Body of pancreas (tissue), 4 donors: ENCODE results near the gene MELTF.

Experiments
- CTCF ChIP-seq, 7 experiments: fragments of 450-650 bp in 4 of 7; fragments of 200-600 bp in 3 of 7; sonication (generic) in 3 of 7; IDR thresholded peaks; one replicate each; pipeline ENCODE4 v1.5.1; 2016 to 2019; ENCODE audit warnings: antibody characterized with exemption in 7 of 7
- POLR2A ChIP-seq, 3 donors: fragments of 450-650 bp; IDR thresholded peaks; one replicate each; pipeline ENCODE4 v1.6.1; 2016; ENCODE audit warnings: antibody characterized with exemption in 3 of 3, mild to moderate bottlenecking in 2 of 3

- no peak for TF ChIP-seq CTCF (IDR thresholded peaks at IDR 0.05)
- TF ChIP-seq POLR2A (IDR thresholded peaks at IDR 0.05): no peak
These were observed 18.9 kb downstream of the MELTF start for GRCh38 chr3:197010556-197011351.
